Measurements from ENCODE around the gene TFF1.

TFF1 gene

GRCh38 chr21:42317341-42317741 is 49.0 kb downstream of the TFF1 start:
- in situ Hi-C loops (cut with MboI; ENCODE audit: low sequenced_read_pairs, unreplicated experiment) = no loop called here
- DNase-seq (ENCODE audit: low spot score) = no peak
- no peak for TF ChIP-seq CTCF (IDR thresholded peaks at IDR 0.05; ENCODE audit: borderline replicate concordance, control extremely low read depth, extremely low read depth, insufficient read depth, missing control alignments)

- TF ChIP-seq CTCF (IDR thresholded peaks at IDR 0.05; ENCODE audit: borderline replicate concordance, control extremely low read depth, extremely low read depth, insufficient read depth, missing control alignments) = no peak
- no peak for DNase-seq (ENCODE audit: low spot score)
- in situ Hi-C loops (cut with MboI; ENCODE audit: low sequenced_read_pairs, unreplicated experiment) = no loop called here
These were observed 49.4 kb downstream of the TFF1 start for GRCh38 chr21:42316891-42317290.

- no peak for TF ChIP-seq CTCF (IDR thresholded peaks at IDR 0.05; ENCODE audit: borderline replicate concordance, control extremely low read depth, extremely low read depth, insufficient read depth, missing control alignments)
- in situ Hi-C loops (cut with MboI; ENCODE audit: low sequenced_read_pairs, unreplicated experiment) = no loop called here
- DNase-seq (ENCODE audit: low spot score) = no peak
These were observed 50.9 kb downstream of the TFF1 start, which contains the start of gene TFF3 for GRCh38 chr21:42315296-42315891. TSS of gene TFF3 (minus strand) at chr21:42315409. CDS start at chr21:42315374, 35 bp downstream.

GRCh38 chr21:42314616-42315295 is 51.6 kb downstream of the TFF1 start:
- TF ChIP-seq CTCF (IDR thresholded peaks at IDR 0.05; ENCODE audit: borderline replicate concordance, control extremely low read depth, extremely low read depth, insufficient read depth, missing control alignments) = no peak
- in situ Hi-C loops (cut with MboI; ENCODE audit: low sequenced_read_pairs, unreplicated experiment) = no loop called here
- no peak for DNase-seq (ENCODE audit: low spot score)

GRCh38 chr21:42313501-42313969 is 52.8 kb downstream of the TFF1 start:
- no peak for TF ChIP-seq CTCF (IDR thresholded peaks at IDR 0.05; ENCODE audit: borderline replicate concordance, control extremely low read depth, extremely low read depth, insufficient read depth, missing control alignments)
- in situ Hi-C loops (cut with MboI; ENCODE audit: low sequenced_read_pairs, unreplicated experiment) = no loop called here
- no peak for DNase-seq (ENCODE audit: low spot score)

GRCh38 chr21:42312626-42313104 is 53.7 kb downstream of the TFF1 start:
- no peak for TF ChIP-seq CTCF (IDR thresholded peaks at IDR 0.05; ENCODE audit: borderline replicate concordance, control extremely low read depth, extremely low read depth, insufficient read depth, missing control alignments)
- in situ Hi-C loops (cut with MboI; ENCODE audit: low sequenced_read_pairs, unreplicated experiment) = no loop called here
- DNase-seq (ENCODE audit: low spot score) = no peak
